Sigmoid colon (tissue), 4 donors: Measurements from ENCODE around the gene GLYATL3.

Experiments used
- CTCF ChIP-seq, 4 experiments: fragments of 450-650 bp in 3 of 4; fragments of 200-600 bp in 1 of 4; IDR thresholded peaks; one replicate each; pipeline ENCODE4 v1.5.1; 2016 to 2019; ENCODE audit warnings: antibody characterized with exemption in 4 of 4, mild to moderate bottlenecking in 3 of 4, moderate library complexity in 2 of 4
- EP300 ChIP-seq, 4 donors: sonication (generic); formaldehyde crosslinking; IDR thresholded peaks; one replicate each; pipeline ENCODE4 v1.6.1; 2017; ENCODE audit warnings: antibody characterized with exemption in 4 of 4
- POLR2A ChIP-seq, 2 donors: fragments of 450-650 bp; IDR thresholded peaks; one replicate each; pipeline ENCODE4 v1.6.1; 2016; ENCODE audit warnings: antibody characterized with exemption in 2 of 2, mild to moderate bottlenecking in 2 of 2, moderate library complexity in 2 of 2
- POLR2AphosphoS5 ChIP-seq, 4 donors: sonication (generic); formaldehyde crosslinking; IDR thresholded peaks; one replicate each; pipeline ENCODE4 v1.6.1; 2017; ENCODE audit warnings: antibody characterized with exemption in 4 of 4

GRCh38 chr6:49454787-49455709 lies 44.7 kb upstream of the GLYATL3 start:
- TF ChIP-seq CTCF (IDR thresholded peaks at IDR 0.05) (no peak), POLR2A (IDR thresholded peaks at IDR 0.05) (no peak), EP300 (IDR thresholded peaks at IDR 0.05) (no peak), POLR2AphosphoS5 (IDR thresholded peaks at IDR 0.05) (no peak)
